Medulla oblongata (tissue), 1 donor: Measurements from ENCODE around the gene SERHL2.
A peak's percentile ranks its signal among the peaks of the same experiment; 100 is the strongest.
"Not testable (repeated sequence)": the region's sequence is repeated elsewhere in the genome, so short reads cannot be mapped to it uniquely, and the experiment has no call there.

Experiments used
- DNase-seq: peaks from one replicate; pipeline ENCODE4 v3.0.0-alpha.2; 2015; ENCODE audit errors: extremely low spot score

The SERHL2 gene

DNA sequence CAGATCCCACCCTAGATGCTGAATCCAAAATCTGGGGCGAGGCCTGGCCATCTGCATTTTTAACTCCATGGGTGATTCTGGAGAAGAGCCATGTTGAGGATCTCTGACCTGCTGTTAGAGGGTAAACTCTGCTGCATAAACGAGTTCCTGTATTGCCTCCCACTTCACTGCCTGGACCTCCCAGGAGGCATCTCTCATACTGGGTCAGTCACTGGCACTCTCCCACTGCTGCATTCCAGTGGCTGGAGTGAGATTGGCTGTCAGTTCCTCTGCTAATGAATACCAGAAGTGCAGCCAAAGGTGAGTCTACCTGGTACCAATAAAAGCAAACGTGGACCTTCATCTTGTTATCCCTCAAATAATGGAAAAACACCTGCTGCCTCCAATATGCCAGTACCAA lies 50.6 kb downstream of the SERHL2 start:
- DNase-seq = no peak

DNA sequence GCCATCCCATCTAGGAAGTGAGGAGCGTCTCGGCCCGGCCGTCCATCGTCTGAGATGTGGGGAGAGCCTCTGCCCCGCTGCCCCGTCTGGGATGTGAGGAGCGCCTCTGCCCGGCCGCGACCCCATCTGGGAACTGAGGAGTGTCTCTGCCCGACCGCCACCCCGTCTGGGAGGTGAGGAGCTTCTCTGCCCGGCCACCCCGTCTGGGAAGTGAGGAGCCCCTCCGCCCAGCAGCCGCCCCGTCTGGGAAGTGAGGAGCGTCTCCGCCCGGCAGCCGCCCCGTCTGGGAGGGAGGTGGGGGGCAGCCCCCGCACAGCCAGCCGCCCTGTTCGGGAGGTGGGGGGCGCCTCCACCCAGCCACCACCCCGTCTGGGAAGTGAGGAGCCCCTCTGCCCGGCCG lies 53.9 kb downstream of the SERHL2 start:
- not testable (repeated sequence) for DNase-seq

DNA sequence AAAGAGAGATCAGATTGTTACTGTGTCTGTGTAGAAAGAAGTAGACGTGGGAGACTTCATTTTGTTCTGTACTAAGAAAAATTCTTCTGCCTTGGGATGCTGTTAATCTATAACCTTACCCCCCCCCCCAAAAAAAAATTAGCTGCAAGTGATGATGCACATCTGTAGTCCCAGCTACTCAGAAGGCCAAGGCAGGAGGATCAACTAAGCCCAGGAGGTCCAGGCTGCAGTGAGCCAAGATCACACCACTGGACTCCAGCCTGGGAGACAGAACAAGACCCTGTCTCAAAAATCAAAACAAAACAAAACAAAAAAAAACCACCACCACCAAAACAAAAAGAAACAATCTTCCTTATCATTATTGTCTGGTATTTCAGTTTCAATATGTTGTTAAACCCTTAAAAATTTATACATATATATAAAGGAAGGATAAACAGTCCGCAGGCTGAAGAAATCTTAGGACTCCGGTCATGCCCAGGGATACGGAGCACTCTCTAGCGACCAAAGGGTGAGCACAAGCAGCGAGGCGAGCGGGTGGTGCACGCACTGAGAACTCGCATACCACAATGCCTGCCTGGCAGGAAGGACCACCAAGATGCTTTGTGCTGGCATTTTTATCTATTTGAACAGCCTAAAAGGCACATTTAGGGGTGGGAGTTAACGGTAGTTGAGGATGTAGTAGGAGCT lies 54.5 kb downstream of the SERHL2 start:
- peak; percentile 55 for DNase-seq

DNA sequence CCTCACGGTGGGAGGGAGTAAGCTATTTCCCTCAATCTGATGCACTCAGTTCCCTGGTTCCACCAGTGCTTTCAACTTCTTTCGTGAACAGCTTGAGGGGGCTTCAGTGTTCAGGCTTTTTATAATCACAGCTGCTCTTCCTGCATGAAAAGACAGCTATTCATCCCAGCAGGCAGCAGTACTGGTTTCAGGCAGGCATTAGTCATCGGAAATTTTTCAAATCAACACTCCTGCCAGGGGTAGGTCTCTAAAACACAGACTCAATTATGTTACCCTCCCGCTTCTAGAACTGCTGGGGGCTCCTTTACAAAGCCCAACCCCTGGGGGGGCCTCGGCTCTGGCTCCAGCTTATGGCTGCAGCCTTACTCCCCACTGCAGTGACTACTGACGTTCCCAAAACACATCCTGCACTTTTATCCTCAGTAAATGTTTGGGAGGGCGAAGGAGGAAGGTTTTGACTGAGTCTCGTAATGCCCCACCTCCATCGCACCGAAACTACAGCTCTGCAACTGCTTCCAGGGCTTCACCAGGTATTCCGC lies 55.1 kb downstream of the SERHL2 start:
- peak; percentile 63 for DNase-seq

DNA sequence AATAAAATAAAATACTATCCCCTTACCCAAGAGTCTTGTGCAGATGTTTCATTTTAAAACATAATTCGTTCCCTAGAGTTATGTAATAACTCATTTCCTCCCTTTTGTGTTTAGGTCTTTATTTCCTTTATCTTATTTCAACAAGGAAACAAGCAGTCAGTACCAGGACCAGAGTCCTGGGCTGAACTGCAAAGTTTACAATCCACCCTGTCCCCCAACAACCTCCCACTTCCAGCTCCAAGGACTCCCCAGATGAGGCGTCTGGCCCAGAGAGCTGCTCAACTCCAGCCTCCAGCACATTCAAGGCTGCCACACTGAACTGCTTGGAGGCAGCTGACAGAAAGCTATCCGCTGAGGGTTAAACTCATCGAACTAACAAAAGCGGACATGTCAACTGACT lies 56.4 kb downstream of the SERHL2 start:
- DNase-seq = no peak

DNA sequence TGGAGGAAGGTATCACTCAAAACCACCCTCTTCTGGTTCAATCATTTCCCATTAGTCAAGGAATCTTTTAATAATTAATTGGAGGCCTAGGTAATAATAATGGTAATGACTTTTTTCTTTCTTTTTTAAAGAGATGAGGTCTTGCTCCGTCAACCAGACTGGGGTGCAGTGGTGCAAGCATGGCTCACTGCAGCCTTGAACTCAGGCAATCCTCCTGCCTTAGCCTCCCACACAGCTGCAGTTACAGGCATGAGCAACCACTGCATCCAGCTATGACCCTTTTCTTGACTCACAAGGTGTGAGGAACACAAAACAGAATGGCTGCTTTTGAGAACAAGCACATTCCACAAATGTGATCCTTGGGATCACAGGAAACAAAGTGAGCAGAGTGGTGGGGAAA lies 57.3 kb downstream of the SERHL2 start:
- no peak for DNase-seq

DNA sequence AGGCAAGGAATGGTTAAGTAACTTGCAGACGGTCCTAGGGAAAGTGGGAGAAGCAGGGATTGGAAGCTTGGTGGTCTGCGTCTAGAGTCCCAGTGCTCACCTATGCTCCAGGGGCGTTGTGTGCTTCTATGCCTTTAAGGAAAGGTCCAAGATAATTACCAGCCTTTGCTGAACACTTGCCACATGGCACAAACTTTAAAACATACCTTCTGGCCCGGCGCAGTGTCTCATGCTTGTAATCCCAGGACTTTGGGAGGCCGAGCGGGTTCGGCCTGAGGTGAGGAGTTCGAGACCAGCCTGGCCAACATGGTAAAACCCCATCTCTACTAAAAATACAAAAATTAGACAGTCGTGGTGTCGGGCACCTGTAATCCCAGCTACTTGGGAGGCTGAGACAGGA lies 58.6 kb downstream of the SERHL2 start:
- DNase-seq = no peak

DNA sequence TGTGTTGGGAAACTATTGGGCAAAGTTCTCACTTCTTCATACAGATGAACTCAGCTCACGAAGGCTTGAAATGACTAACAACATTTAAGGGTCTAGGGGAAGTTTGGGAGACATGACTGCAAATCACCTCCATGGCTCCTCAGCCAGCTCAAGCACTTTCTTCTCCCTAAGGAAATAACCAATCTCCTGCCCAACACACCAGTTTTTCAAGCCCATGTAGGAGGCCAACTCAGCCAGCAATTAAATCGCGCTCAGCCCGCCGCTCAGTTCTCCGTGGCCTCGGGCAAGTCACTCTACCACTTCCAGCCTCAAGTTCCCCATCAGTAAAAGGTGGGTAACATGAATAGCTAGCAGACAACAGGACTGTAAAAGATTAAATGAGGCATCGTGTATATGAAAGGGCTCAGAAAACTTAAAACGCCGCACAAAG lies 60.1 kb downstream of the SERHL2 start:
- no peak for DNase-seq

DNA sequence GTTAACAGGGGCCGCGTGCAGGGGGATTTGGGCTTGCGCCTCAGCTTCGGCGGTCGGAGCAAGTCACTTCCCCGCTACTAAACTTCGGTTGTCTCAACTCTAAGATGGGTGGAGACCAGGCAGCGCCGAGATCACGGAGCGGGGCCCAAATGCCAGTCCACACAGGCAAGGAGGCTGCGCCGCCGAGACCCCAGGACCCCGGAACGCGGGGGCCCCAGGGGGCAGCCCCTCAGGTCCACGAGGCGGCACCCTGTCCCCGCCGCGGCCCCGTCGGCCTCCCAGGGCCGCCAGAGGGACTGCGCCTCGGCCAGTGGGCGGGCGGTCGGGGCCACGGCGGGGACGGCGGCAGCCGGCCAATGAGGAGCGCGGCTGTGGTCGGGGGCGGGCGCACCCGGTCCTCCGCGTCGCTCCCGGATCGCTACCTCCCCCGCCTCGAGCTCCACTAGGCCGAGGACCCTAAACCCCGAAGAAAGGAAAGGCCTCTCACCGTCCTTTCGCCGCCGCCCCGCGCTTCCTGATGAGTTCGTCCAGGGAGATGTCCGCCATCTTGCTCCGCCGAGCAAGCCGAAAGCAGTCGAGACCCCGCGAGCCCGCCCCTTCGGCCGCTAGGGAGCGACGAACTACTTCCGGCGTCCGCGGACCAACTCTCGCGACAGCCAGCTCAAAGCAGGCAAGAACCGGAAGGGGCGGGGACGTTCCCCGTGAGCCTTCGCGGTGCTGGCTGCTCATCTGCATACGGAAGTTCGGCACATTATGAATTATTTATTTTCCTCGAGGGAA lies 60.7 kb downstream of the SERHL2 start, which contains the start of gene POLDIP3:
Gene POLDIP3, minus strand, starts transcription at position 572 of the 780 bp plus-strand sequence. Its CDS starts 26 bp downstream, at position 546.
- DNase-seq = peak; percentile 98

DNA sequence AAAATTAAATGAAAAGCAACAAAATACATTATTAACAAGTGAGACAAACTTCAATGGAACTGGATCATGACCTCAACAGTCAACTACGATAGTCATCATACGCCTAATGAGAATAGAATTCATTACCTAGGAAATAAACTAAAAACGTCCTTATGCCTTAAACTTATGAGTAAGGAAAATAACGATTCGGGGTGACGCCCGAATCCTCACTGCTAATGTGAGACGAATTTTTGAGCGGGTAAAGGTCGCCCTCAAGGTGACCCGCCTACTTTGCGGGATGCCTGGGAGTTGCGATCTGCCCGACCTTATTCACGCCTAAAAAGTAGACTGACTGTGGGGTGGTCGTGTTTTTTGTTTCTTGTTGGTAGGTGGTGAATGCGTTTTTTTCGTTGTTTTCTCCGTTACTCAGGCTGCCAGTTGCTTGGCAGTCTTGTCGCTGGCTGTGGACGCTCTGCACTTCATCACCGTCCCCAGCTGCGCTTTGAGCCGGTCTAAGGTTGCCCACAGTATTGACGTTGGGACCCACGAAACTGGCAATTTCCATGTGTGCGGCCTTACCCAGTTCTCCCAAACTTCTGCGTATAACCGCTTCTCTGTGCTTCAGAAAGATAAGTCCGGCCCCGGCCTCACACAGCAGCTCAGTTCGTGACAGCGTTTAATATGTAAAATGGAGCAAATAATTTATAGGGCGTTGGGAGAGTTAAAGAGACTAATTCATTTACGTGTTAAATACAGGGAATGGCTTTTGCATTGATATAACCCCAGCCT lies 61.5 kb downstream of the SERHL2 start:
- peak; percentile 92 for DNase-seq

DNA sequence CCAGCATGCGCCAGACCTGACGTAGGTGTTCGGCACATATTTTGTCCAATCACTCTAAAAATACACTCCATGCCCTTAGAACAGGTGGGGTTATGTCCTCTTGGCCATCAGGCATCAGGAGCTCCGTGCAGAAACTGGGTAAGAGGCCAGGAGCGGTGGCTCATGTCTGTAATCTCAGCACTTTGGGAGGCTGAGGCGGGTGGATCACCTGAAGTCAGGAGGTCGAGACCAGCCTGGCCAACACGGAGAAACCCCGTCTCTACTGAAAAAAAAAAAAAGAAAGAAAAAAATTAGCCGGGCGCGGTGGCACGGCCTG lies 62.1 kb downstream of the SERHL2 start:
- not testable (repeated sequence) for DNase-seq

DNA sequence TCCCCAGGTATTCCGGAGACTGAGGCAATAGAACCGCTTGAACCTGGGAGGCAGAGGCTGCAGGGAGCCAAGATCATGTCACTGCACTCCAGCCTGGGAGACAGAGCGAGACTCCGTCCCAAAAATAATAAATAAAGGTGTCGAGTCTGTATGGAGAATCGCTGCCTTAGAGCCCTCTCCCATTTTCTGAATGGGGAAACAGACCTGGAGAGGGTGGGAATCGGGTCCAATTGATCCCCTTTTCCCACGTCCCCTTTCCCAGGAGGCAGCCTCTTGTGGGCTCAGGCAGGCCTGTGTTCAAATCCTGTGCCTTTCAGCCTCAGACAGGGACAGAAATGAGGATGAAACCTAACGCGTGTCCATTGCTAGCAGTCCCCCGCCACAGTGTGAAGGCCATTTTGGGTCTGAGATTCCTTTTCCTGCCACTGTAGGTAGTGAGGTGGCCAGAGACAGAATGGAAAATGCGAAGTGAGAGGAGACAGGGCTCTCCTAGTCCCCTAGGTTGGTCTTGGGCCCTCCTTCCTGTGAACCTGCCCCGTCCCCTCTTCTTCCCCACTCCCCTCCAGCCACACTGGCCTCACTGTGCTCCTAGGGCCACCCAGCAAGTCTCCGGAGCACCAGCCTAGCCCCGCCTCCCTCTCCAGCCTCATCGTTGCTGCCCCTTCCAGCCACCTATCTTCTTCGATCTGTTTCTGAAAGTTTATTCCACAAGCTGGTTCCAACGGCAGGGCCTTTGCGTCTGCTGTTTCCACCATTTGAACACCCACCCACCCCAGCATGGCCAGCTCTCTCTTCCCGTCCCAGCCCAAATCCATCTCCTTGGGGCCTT lies 63.6 kb downstream of the SERHL2 start:
- DNase-seq = no peak

DNA sequence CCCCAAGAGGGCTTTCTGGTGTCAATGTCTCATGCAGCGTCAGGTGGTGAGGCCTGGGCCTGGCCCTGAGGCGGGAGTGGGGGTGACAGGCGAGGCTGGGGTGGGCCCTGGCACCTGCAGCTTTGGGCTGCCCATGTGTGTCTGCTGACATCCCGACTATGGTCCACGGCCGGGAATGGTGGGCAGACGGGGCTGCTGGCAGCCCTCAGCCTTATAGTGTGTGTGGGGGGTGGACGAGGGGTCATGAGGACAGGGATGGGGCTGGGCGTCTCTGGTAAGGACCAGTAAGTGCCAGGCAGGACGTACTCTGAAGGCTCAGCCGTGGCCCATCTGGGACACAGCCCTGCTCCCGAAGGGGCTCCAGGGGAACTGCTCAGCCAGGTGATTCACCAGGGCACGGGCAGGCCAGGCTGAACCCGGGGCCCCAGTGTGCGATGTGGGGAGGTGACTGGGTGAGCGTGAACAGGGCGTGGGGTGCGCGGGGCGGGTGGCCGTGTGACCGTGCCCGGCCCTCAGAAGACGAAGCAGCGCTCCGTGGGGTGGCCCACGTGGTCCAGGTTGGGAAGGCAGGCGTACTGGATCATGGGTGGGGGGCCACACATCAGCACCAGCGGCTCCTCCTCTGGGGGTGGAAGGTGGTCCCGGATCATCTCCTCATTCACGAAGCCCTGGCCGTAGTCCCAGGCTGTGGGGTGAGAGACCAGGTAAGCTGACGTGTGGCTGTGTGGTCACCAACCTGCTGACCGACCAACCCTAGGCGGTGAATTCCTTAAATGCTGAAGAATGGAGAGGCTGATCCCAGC lies 65.7 kb downstream of the SERHL2 start:
- no peak for DNase-seq

DNA sequence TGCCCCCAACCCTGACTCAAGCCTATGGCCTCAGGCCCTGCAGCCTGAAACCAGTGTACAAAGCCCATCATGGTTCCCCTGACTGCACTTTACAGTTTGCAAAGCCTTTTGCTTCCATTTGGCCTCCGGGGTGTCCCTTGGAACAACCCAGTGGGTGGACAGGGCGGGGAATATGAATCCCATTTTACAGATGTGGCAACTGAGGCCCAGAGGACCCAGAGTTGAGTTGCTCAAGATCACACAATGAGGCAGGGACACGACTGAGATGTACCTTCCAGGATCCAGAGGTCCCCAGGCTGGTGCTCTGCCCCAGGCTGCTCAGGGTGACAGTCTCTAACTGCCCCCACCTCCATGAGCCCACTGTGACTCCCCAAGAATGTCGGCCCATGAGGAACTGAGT lies 66.3 kb downstream of the SERHL2 start:
- DNase-seq = no peak

DNA sequence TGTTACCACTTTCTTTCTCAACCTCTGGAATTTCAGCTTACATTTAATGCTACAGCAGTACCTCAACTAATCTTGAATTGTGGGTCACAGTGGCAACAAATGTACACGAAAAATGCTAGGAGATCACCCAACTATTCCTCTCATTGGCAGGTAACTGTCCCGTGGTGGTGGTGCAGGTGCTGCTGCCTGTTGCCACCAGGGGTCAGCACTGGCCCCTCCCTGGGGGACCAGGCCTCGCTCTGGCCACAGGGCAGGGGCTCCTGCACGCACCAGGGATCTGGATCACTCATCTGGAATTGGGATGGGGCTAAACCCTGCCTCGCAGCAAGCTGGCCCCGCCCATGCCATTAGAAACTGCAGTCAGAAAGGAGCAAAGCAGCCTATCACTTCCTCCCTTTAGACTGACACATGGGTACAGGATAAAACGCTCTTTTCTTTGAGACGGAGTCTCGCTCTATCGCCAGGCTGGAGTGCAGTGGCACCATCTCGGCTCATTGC lies 67.8 kb downstream of the SERHL2 start:
- DNase-seq = no peak

DNA sequence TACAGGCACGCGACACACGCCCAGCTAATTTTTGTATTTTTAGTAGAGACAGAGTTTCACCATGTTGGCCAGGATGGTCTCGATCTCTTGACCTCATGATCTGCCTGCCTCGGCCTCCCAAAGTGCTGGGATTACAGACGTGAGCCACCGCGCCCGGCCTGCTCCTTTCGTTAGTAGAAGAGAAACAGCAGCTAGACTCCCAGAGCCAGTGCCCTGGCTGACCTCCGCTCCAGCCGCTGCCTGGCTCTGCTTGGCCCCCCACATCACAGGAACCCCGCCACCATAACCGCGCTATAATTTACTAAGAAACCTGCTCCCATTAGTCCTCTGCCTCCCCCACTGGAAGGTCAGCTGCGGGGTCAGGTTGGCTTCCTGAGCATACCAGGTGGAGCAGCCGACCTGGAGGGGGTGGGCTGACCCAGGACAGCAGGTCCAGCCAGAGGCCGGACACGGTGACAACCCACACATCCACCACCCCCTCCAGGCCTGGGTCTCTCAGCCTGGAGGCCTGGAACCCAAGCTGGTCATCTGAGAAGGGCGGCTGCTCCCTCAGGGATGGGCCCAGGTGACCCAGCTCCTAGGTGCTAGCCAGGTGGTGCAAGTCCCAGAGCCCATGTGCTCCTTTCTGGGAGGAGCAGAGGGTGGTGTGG lies 68.4 kb downstream of the SERHL2 start:
- no peak for DNase-seq

DNA sequence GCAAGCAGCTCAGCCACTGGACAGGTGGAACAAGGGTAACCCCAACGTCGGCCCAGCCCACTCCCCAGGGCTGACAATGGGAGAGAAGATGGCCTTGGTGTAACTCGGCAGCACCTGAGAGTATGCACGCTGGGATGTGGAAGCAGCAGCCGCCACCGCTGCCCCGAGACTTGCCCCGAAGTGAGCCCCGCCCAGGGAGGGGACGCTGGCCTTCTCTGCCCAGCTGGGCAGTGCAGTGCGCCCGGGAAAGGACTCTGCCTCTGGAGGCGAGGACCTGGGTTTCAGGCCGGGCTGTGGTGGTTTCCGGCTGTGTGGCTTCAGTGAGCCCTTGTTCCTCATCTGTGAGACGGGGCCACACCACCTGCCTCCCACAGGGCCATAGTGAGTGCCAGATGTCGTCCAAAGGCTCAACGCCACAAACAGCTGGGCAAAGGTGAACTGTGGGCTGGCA lies 69.6 kb downstream of the SERHL2 start:
- no peak for DNase-seq
